Hippocampal formation (tissue), 2 donors: ENCODE data around the gene DPP10.

Experiments used
- DNase-seq, 2 donors: peaks; one replicate each; lab custom pipeline; 2025; lab: John Stamatoyannopoulos, UW

Gene DPP10

DNA sequence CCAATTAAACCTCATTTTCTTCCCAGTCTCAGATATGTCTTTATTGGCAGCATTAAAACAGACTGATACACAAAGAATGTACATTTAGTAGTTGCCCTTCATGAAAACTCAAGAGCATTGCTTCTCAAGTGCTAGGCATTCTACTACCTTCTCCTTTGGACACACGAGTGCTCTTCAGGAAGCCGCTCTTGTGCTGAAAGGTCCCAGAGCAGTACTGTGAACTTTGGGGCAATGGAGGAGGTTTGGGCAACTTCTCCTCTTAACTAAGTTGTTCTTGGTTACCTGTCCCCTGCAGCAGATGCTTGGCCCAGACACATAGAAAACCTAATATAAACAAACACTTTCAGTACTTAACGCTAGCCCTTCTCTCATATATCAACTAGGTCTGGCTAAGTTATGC lies 362.8 kb downstream of the DPP10 start:
- DNase-seq, result no peak

DNA sequence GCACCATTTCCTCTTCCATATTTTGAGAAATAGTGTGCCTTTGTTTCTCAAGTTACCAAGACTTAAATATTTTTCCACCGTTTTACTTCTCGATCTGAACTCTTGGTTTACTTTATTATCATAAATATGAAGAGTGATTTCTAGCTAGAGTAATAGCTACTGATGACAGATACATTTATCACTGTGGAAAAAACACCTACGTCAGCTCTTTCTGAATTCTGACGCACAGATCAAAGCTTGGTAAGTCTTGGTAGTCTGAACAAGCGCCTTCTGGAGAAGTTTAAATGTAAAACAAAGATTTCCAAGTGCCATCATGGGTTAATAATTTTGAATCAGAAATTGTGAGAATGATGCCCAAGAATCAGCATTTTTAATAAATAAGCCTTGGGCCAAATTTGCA lies 367.7 kb downstream of the DPP10 start:
- DNase-seq, result no peak

DNA sequence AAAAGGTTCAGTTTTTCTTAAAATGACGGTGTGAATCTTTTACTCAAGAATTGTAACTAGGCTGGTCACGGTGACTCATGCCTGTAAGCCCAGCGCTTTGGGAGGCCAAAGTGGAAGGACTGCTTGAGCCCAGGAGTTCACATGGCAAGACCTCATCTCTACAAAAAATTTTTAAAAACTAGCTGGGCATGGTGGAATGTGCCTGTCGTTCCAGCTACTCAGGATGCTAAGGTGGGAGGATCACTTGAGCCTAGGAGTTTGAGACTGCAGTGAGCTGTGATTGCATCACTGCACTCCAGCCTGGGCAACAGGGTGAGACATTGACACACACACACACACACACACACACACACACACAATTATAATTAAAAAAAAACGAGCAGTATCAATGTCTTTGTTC lies 369.8 kb downstream of the DPP10 start:
- DNase-seq, result no peak

DNA sequence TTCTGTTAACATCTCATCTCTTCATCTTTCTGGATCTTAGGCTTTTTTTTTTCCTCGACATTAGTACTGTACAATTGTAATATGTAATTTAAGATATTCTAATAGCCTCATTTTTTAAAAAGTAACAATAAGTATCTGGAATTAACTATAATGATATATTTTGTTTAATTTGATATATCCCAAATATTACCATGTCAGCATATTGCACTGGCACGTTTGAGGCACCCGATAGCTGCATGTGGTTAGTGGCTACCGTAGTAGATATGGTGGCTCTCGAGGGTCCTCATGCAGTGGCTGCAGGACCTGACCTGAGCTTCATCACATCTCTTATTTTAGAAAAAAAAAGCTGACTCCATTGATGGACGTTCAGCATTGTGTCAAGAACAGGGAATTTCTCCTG lies 371.9 kb downstream of the DPP10 start:
- no peak for DNase-seq

DNA sequence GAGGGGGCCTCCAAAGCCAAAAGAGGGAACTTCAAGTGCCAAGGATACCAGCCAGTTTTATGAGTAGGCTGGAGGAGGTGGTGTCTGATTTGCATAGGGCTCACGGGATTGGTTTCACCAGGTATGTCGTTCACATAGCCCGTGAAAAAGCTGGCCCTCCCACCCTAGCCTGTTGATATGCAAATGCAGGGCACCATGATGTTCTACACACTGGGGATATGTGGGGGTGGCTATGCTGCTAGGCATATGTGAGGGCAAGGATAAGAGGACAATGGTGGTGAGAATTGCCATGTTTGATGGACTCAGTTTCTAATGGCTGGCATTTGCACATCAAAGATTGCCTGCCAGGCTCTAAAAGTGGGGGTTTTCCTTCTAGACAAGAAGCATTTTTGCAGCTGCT lies 378.6 kb downstream of the DPP10 start:
- DNase-seq, result no peak

DNA sequence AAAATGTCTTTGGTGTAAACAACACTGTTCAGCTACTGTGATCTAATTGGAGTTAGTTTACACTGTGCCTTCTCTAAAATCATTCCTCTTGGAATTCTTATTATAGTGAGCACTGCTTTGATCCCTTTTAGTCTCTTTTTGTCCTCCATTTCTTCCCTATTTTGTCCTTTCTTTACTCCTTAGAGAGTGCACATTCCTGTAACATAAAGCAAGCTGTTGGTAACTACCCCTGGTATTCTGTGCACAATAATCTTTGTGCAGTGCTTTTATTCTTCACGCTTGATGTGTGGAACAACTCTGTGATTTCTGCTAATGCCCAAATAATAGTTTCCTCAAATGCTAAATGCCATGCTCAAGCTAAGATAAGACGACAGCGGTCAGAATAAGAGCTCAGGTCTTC lies 401.5 kb downstream of the DPP10 start:
- no peak for DNase-seq

DNA sequence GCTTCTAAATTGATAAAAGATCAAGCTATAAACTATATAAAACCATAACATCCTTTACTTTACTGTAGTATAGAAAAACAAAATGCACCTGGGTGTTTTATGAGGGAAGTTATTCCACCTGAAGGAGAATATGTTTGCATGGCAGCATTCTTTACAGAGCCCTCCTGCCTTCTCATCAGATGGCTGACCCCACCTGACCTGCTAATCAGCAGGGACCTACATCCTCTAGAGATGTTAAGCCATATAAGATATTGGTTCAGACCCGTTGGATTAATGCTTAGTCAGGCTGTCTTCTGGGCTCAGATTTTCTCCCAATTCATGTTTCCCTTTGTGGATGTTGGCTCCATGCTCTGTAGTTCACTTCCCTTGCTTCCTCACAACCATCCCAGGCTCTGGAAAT lies 414.8 kb downstream of the DPP10 start:
- no peak for DNase-seq

DNA sequence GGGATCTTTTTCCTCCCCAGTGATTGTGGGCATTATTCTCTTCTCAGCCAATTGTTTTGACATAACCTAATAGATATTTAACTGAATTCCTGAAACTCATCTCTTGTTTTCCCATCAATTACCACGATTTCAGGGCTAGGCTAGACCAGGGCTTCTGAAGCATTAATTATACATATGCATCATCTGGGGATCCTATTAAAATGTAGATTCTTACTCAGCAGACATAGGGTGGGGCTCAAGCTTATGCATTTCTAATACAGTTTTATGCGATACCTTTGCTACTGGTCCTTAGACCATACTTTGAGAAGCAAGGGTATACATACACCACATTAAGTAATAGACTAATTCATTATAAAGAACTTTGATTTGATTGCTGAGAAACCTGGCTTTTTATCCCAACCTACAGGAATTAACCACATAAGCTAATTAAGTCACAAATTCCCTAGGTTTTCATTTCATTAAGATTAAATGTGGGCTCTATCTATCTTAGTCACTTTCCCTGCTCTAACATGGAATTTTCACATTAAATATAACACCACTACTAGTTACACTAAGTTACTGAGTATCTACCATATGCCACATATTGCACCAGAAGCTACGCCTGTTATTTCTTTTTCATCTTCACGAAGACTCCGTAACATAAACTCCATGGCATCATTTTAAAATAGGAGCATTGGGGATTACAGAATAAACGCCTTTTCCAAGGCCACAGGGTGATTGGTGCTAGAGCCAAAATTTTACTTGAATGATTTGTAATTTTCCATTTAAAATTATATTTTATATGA lies 417.5 kb downstream of the DPP10 start:
- DNase-seq, result no peak

DNA sequence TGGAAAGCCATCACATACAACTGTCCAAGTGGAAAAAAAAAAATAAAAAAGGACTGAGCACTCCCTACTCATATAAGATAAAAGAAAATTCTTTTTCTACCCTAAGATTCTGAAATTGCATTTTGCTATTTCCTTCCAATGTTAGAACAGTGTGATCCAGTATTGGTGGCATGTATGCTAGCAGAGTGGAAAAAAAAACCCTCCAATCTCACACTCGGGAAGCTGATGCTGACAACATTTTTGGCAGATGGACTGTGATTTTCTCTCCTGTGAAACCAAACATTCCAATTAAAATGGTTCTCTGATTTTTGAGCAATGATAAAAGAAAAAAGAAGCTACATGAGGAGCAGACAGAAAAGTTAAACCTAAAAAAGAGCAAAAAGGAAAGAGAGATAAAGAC lies 419.8 kb downstream of the DPP10 start:
- no peak for DNase-seq

DNA sequence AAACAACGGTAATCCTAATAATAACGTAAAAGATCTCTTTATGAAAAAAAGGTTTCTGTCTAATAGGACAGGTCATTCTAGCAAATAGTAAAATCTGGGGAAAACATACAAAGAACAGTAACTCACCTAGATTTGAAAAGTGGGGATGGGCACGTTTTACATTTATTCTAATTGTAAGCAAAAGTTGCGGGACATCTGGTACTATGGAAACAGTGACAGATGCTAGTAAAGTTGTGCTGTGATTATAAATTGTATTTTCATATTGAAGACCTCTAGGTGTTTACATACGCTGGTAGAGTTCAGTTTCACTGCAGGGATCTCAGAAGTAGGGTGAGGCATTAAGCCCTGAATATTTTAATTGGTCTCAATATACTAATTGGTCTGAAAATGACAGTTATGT lies 422.5 kb downstream of the DPP10 start:
- DNase-seq, result no peak

DNA sequence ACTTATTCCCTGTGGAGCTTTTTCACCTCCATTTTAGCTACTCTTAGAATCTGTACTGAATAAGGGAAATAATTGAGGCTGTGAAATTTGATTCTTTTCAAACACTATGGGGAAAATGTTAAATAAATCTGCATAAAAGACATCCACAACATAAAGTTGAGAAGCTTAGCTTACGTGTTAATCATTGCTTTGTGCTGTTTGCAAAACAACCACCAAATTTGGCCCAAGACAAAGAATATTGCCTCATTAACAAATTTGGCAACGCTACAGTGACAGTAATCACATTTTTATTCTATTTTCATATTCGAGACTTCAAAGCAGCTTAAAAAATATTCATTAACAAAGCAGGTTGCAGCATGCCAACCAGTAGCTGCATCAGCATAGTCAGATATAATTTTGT lies 437.6 kb downstream of the DPP10 start:
- DNase-seq, result no peak

DNA sequence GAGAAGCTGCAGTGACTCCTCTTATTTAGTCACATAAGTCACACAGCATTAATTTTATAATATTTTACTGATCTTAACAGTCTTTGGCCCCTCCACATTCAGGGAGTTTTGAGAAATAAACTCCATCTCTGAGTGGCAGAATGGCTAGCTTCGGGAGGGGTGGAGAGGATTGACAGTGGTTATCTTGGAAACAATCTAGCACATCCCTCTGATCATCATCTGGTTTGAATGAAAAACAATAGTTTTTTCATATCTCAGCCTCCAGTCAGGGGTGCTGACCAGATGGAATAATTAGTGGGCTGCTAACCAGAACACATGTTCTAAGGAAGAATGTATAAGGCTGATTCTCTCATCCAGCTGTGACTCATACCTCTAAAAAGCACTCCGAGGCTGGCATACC lies 477.5 kb downstream of the DPP10 start:
- DNase-seq, result no peak

DNA sequence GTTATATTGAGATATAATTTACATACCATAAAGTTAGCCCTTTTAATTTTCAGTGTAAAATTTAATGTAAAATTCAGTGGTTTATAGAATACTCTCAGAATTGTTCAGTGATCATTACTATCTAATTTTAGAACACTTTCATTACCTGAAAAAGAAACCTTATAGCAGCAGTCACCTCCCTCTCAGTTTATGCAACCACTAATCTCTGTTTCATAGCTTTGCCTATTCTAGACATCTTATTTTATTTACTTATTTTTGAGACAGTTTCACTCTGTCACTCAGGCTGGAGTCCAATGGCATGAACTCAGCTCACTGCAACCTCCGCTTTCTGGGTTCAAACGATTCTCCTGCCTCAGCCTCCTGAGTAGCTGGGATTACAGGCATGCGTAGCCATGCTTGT lies 479.6 kb downstream of the DPP10 start:
- DNase-seq, result no peak

DNA sequence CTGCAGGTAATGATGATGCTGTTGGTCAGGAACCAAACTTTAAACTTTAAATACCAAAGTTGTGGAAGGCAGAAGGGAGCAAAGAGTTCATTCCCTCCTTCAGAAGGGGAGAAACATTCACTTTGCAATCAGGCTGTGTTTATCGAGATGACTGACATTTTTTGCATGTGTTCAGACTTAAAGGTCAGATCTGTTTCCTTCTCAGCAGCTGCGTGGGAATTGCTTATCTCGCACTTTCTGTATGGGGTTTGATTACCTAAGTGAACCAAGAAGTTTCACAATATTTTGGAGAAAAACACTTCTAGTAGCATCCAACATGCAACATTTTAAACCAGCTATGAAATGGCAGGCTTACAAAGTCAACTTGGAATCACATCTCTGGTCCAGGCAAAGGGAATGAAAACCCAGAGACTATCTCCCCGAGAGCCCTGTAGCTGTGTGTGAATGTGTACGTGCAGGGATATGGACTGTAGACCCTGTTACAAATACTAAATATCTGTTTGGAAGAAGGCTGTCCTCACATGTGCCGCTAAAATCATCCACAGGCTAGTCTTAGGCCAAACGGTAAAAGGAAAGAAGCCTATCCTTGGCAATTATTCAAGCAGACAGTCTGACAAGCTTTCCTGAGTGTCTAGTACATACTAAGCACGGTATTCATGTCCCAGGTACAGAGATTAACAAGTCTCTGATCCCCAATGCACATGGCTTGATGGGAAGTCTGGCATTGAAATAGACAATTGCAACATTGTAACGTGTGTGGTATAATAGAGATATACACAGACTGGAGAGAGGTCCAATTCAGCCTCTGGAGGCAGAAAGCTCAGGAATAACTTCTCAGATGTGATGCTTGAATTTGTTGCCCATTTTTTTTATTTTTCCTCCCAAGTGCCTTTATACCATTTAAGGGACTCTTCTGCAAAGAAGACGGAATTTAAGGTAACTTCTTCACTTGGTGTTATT lies 483.1 kb downstream of the DPP10 start:
- no peak for DNase-seq

DNA sequence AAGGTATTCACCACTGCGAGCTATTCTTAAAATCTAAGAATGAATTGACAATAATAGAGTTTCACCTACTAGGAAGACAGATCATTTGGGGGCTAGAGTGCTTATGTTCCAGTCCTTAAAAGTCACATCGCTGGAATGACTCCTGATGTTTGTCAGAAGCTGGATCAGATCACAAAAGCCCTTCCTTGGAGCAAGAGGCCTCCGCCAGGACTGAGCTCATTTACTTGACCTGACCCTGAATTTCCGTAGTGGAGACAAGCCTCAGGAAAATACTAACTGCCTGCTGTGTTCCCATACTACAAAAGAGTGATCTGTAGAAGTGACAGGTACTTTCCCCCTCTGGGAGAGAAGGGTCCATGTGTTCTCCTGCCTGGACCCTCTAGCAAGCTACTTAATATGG lies 483.9 kb downstream of the DPP10 start:
- DNase-seq, result no peak

DNA sequence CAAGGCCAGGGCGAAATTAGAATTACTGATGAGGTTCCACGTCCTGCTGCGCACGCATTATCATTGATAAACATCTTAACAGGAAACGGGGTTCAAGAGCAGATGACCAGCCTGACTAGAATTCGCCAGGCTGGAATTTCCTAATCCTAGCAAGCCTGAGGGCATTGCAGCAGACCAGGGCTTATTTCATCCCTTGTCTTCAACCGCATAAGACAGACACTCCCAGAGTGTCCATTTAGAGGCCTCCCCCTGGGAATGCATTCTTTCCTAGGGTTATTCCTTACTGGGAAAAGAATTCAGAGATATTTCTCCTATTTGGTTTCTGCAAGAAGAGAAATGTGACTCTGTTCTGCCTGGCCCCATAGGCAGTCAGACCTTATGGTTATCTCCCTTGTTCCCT lies 486.8 kb downstream of the DPP10 start:
- DNase-seq, result no peak

DNA sequence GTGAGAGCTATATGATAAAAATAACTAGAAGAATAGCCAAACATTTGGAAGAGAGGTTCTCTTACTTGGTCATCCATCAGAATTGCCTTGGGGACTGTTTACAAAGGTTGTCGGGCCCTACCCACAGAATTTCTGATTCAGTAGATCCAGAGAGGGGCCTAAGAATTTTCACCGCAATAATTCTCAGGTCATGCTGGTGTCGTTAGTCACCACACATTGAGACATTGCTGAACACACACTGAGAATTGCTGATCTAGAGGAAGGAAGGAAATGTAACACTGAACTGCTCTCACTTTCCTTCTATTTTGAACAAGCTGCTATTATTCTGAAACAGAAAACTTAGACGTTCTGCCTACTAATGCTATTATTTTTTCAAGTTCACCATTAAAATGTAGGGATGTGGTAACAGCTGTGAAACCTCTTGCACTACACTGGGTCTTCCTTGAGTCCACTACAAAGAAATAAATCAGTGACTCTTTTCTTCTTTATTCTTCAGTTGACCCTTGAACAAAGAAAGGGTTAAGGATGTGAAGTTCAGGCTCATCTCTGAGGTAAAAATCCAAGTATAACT lies 491.3 kb downstream of the DPP10 start:
- DNase-seq, result no peak

DNA sequence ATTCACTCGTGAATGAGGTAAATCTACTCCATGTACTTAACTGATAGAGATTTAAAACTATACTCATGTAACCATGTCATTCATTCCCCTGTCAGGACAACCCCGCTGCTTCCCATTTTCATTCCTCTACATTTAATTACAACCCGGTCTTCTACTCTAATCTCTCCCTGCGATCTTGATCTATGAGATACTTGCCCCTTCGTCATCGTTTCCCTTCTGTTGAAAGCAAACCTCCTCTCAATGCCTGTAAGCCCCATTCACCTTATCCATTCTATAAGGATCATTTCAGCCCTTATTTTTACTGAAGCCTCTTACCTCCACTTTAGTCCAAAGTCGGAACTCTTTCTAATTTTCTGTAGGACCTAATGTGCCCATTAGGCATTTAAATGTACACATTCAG lies 492.6 kb downstream of the DPP10 start:
- DNase-seq, result no peak

DNA sequence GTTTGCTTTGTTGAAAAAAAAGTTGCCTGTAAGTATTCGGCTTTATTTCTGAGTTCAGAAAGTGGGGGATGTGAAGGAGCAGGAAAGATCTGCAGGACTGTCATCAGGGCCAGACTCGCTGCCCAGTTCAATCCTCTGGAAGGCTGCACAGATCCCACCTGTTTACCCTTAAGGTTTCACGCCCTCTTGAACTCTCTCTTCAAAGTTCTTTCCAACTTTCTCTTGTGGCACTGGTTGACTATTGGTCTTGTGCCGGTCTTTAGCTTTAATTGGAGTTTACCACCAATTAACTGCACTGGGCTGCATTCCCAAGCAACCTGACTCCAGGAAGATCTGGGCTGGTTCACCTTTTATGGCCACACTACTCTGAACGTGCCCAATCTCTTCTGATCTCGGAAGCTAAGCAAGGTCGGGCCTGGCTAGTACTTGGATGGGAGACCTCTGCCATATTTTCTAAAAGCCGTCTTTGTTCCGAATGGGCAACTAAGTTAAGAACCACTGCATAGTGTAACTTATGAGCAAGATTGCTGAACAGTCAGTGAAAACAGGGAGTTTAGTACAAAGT lies 495.0 kb downstream of the DPP10 start:
- no peak for DNase-seq

DNA sequence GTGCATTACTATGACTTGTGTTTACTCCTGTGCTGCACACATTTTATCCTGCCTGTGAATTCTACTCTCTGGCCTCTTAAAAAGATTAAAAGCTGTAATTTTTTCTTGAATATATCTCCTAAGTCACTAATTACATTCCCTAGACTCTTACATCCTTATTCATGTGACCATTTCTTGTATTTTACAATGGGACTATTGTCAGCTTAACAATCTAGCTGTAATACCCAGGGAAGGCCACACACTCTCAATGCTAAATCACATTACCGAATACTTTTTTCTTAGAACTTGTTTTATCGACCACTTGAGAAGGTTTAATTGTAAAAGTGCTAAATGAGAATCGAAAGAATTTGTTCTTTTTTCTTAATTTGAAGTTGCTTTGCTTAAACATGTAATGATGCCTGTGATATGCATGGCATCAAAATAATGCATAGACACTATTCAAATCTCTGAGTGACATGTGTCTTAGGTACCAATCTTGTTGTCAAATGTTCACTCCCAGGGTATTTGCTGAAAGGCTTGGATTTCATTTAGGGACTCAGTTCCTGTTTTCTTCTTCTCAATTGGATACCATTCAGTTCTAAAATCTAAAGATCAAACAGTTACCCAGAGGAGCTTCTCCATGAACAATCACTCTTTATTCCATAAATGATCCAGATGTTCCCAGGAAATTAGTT lies 498.5 kb downstream of the DPP10 start:
- peak in 1 of 2 donors; percentile 22 for DNase-seq

DNA sequence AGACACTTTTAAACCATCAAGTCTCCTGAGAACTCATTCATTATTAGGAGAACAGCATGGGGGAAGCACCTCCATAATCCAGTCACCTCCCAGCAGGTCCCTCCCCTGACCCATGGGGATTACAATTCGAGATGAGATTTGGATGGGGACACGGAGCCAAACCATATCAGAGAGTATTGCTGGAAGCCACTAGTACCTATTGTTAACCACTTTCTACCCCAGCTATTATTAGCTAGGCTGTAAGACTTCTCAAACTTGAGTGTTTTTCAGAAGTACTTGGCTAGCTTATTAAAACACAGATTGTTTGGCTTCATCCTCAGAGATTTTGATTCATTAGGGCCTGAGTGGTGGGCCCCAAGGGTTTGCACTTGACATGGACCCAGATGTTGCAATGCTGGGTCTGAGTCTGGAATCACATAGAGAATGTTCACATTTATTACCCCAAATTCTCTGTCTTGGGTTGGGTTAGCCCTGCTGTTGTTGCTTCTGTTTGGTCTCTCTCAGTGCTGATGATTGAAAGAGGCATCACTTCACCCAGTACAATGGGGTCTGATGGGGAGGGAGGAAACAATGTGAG lies 506.9 kb downstream of the DPP10 start:
- DNase-seq, result no peak

DNA sequence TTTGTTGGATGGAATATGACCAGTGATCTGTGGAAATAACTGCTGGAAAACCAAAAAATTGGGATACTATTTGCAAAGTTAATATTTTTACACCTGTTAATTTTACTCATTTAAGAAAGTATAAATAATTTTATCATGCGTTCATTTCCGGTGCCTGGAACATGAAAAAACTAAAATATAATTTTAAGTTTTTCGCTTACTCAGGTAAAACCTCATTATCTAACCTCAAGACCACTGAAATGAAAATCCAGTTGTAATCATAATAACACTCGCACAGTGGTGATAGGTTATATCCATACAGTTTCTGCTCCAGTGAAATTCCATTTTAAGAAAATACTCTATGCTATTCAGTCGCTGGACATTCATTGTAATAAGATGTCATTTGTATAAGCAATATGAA lies 517.9 kb downstream of the DPP10 start:
- no peak for DNase-seq
